RWPE1 (cell line): Measurements from ENCODE around the gene MICALL2.

Source experiments
- CTCF ChIA-PET: fragments of 350-600 bp; sonication (Branson Sonifier 250); formaldehyde crosslinking; extraction: SDS; loops from one replicate; lab custom pipeline; 2021; lab: Yijun Ruan, JAX
- POLR2A ChIA-PET: fragments of 400-600 bp; formaldehyde crosslinking; extraction: SDS; loops from one replicate; lab custom pipeline; 2020; ENCODE audit warnings: antibody characterized with exemption; ENCODE audit not compliant: low non-redundant PET; lab: Yijun Ruan, JAX
- DNase-seq: peaks from one replicate; pipeline ENCODE4 v3.0.0; 2012; ENCODE audit warnings: low spot score
- H3K27ac ChIP-seq: fragments of 450-650 bp; 2 replicates; pipeline ENCODE4 v1.5.1; 2017
- CTCF ChIP-seq: fragments of 450-650 bp; conservative IDR thresholded peaks from 2 replicates; pipeline ENCODE4 v1.5.1; 2017; ENCODE audit warnings: low read depth, mild to moderate bottlenecking

MICALL2 gene

GRCh38 chr7:1464694-1465093, 5.4 kb upstream of the MICALL2 start:
- TF ChIP-seq CTCF, result no peak
- POLR2A ChIA-PET, result no interaction called here

DNA sequence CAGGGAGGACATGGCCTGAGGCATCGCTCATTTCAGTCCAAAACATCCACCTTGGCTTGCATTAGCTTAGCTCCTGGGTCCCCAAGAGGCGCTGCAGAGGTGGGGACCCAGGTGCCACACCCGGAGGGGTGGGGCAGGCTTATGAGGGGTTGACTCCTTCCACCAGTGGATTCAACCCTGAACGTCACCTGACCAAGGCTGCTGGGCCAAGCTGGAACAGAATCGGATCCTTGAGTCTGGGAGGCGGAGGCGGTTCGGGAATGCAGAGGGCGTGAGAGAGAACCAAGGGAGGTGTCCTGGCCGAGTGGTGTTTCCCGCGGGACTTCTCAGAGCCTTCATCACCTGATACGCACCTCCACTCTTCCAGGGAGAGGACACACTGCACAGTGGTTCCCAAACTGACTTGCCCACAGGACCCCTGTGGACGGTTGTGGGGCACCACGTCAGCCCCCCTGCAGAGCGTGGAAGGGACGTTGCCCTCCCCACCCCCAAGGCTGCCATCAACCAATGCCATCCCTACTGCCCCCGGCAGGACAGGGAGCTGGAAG, 4.5 kb upstream of the MICALL2 start:
- ChIA-PET CTCF (interaction anchor here (0.7 to 1.9 kb wide), 3 partner anchors 10 to 290 kb away, joined by 3 to 9 read pairs (median 4); no protein-coding TSS in a partner anchor), POLR2A (no interaction called here)
- peak overlapping the region; percentile 94 for H3K27ac ChIP-seq
- no peak for DNase-seq
- TF ChIP-seq CTCF, result no peak

More at GRCh38 chr7:1464694-1465093, 5.4 kb upstream of the MICALL2 start:
- CTCF ChIA-PET, result interaction anchor here (0.7 to 1.9 kb wide), 4 partner anchors 9 to 291 kb away, joined by 3 to 9 read pairs (median 6); no protein-coding TSS in a partner anchor
- no peak overlapping the region for H3K27ac ChIP-seq
- DNase-seq, result no peak

DNA sequence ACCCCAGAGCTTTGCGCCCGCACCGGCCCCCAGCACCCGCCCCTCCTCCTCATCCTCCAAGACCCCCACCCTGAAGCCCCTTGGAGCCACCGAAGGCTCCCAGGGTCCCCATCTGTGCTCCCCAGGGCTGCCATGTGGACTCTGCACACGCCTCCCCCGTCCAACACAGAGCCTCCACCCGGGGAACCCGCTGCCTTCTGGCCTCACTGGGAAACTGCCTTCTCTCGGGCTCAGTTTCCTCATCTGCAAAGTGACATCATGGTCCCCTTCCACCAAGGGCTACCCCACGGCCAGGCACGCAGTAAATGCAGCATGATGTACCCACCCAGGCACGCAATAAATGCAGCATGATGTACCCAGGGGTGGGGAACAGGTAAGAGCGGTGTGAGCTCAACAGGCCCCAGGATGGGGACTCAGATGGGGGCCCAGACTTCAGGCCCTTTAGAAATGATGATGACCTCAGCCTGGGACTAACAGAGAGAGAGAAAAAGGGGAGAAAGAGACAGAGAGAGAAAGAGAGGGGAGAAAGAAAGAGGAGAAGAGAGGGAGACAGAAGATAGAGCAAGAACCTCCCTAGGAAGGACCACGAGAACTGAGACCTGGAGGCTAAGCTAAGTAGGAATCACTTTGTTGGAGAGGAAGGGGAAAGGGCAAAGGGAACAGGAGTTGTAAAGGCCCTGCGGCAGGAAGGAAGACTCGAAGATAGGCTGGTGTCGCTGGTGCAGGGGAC, 2.5 kb upstream of the MICALL2 start:
- no peak for TF ChIP-seq CTCF
- CTCF ChIA-PET, result interaction anchor here (0.6 to 0.8 kb wide), 2 partner anchors 12 to 92 kb away, joined by 4 read pairs; no protein-coding TSS in a partner anchor
- POLR2A ChIA-PET, result no interaction called here
- H3K27ac ChIP-seq, result peak overlapping the region; percentile 94
- no peak for DNase-seq

DNA sequence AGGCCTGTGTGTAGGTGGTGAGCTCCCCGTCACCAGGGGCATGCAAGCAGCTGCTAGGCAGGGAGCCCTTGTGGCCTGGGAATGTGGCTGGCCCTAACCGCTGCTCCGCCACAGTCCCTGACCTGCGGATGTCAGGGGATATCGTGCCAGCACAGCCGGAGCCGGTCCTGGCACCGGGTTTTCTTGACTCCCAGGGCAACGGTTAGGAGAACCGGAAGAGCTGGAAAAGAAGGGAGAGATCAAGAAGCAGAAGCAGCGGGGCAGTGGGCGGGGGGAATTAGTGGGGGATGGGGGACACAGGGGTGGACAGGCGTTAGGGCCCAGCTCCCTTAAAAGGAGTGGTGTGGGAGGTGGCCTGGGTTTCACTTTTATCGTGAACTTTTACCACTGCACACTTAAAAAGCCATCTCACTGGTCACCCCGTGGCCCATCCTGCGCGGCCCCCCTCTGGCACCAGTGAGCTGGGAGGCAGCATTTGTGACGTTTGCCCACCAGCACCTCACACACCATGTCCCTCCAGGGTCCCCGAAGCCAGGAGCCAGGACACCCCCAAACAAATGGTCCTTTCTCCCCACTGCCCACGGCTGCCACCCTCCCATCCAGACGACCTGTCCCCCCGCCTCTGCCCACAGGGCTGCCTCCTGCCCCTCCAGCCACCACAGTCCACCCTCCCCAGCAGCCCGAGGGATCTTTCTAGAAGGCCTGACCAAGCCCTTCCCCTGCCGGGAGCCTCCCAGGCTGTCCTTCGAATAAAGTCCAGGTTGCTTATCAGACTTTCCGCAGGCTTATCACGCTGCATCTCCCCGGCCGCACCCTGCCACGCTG, 1.8 kb upstream of the MICALL2 start:
- DNase-seq, result no peak
- H3K27ac ChIP-seq, result peak overlapping the region; percentile 94
- POLR2A ChIA-PET, result no interaction called here
- CTCF ChIA-PET, result interaction anchor here (1.0 kb wide), 1 partner anchor 16 kb away, joined by 4 read pairs; no protein-coding TSS in a partner anchor
- no peak for TF ChIP-seq CTCF

DNA sequence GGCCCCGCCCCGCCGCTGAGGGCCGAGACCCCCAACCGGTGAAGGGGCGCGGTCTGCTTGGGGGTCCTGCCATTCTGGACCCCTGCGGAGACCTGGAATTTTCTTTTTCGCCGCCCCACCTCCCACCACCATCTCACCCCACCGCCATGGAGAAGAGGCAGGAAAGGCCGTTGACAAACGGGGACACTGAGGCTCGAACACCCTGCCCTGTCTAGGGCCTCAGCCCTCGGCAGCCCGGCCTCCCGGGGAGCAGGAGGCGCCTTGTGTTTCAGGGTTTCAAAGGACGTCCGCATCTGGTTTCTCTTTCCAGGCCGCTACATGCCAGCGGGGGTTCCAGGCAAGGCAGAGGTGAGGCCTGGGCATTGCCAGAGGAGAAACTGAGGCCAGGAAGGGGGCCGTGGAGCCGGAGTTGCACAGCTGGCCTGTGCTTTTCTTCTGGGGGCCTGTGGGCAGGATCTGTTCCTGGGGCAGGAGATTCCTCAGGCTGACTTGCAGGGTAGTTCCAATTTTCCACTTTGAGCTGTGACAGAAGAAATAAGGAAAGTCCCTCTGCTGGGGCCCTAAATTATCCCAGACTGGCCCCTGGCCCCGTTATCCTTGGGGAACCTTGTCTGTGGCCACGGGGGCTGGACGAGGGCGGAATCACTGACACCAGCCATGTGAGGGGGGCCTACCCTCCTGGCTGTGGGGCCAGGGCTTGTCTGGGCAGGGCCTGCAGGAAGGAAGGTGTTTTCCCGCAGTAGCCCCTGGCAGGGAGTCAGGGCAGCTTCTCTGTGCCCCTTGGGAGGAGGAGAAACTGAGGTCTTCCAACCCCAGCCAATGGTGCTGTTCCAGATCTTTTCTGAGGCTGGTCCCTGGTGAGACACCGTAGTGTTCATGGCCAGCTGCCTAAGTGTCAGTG, 900 bp upstream of the MICALL2 start:
- peak overlapping the region; percentile 94 for H3K27ac ChIP-seq
- no peak for TF ChIP-seq CTCF
- no peak for DNase-seq
- ChIA-PET POLR2A (no interaction called here), CTCF (interaction anchor here (1.0 to 1.9 kb wide), 2 partner anchors 14 to 17 kb away, joined by 4 to 8 read pairs; no protein-coding TSS in a partner anchor)
